Heart left ventricle (tissue), 13 donors: ENCODE measurements around the gene KRTAP3-3.

Experiments
- CTCF ChIP-seq, 12 donors: fragments of 200-600 bp; sonication (generic) in 4 of 12; IDR thresholded peaks; one replicate each; pipeline versions ENCODE4 v1.5.0 to v1.8.0; 2018 to 2022; ENCODE audit warnings: antibody characterized with exemption in 12 of 12, mild to moderate bottlenecking in 5 of 12
- POLR2A ChIP-seq, 2 donors: fragments of 450-650 bp; IDR thresholded peaks; one replicate each; pipeline ENCODE4 v1.6.1; 2017; ENCODE audit warnings: antibody characterized with exemption in 2 of 2, mild to moderate bottlenecking in 2 of 2, moderate library complexity in 2 of 2
- donor health status: ischemic (EF 13 %, LVEDD 7.1; RV severe dilation, severe dysfunction).
- donor health status: DM: no; HTN: yes; CAD: no.
- donor health status: DM: no; HTN: no; CAD: no.
- donor health status: ischemic (EF 25% LVEDD 6.9; RV normal size, moderate dysfunction).
- donor health status: ischemic (EF 25% LVEDD 5.7; RV mildly dilated, moderate dysfunction).
- donor health status: ischemic (EF 35%, LVEDD 5.7; RV mildly dilated, moderate dysfunction).
- donor health status: nonischemic (EF 11% LVEDD 7.7; RV severe dilation, severe dysfunction).
- donor health status: DM: yes; HTN: yes; CAD: no.
- donor health status: PGD.
- donor health status: ischemic (EF 29% LVEDD 5.4; RV normal size, mild dysfunction).
- donor health status: nonischemic (EF 23%, LVEDD 6.1; RV moderate dilation, normal function).

- TF ChIP-seq CTCF (IDR thresholded peaks at IDR 0.05): no peak
- TF ChIP-seq POLR2A (IDR thresholded peaks at IDR 0.05): no peak
These were observed 41.8 kb downstream of the KRTAP3-3 start for GRCh38 chr17:40952154-40952553.
